K562 (cell line): ENCODE data around the gene PITRM1.

Experiments
- FUS ChIP-seq: fragments of 200-400 bp; formaldehyde crosslinking; optimal IDR thresholded peaks from 2 replicates; pipeline ENCODE3; 2017; ENCODE audit warnings: low read depth, low read length
- ZNF140 ChIP-seq: fragments of 250-450 bp; sonication (Bioruptor Pico); IDR thresholded peaks from 2 replicates; pipeline ENCODE4 v1.8.0; 2021; ENCODE audit warnings: moderate library complexity, mild to moderate bottlenecking, inconsistent platforms

DNA sequence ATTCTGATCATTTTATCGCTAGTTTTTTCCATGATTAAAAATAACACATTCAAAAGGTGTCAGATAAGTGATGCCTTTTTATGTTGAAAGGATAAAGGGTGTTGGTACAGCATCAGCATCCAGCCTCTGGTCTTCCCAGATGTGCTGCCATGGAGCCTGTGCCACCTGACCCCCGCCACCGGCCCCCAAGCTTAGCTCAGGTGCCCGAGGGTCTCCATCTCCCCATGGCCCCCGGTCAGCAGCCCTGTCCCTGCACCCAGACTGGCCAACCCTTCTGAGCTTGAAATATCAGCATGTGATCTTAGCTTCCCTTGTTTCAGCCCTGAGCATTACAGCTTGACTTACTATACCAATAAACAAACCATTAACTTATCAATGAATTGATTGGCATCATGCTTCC, 80.7 kb downstream of the PITRM1 start:
- no peak for TF ChIP-seq ZNF140 (CRISPR knock-in tag)
- TF ChIP-seq FUS = no peak
